GM12875 (cell line): Measurements from ENCODE around the gene HOXB9.

ENCODE experiments used
- H3K4me3 ChIP-seq: one replicate; pipeline ENCODE4 v1.5.1; 2011; ENCODE audit warnings: low read depth, low read length, control low read depth
- CTCF ChIP-seq: IDR thresholded peaks from 2 replicates; pipeline ENCODE4 v1.5.1; 2011; ENCODE audit warnings: low read depth, mild to moderate bottlenecking, control low read depth, inconsistent platforms, low read length, moderate library complexity, borderline replicate concordance; ENCODE audit not compliant: insufficient read depth

HOXB9 gene

GRCh38 chr17:48626245-48627117, at the start of gene HOXB9:
TSS of gene HOXB9 (minus strand) at chr17:48626358. CDS start at chr17:48626269, 89 bp downstream.
- TF ChIP-seq CTCF, result no peak
- peak within 1 kb of the TSS; percentile 36 for H3K4me3 ChIP-seq

- H3K4me3 ChIP-seq, result no peak overlapping the region
- TF ChIP-seq CTCF, result no peak
Observed at GRCh38 chr17:48672340-48672739, 46.2 kb upstream of the HOXB9 start.

- peak; percentile 85 for TF ChIP-seq CTCF
- no peak overlapping the region for H3K4me3 ChIP-seq
Observed at GRCh38 chr17:48671697-48672171, 45.6 kb upstream of the HOXB9 start.

DNA sequence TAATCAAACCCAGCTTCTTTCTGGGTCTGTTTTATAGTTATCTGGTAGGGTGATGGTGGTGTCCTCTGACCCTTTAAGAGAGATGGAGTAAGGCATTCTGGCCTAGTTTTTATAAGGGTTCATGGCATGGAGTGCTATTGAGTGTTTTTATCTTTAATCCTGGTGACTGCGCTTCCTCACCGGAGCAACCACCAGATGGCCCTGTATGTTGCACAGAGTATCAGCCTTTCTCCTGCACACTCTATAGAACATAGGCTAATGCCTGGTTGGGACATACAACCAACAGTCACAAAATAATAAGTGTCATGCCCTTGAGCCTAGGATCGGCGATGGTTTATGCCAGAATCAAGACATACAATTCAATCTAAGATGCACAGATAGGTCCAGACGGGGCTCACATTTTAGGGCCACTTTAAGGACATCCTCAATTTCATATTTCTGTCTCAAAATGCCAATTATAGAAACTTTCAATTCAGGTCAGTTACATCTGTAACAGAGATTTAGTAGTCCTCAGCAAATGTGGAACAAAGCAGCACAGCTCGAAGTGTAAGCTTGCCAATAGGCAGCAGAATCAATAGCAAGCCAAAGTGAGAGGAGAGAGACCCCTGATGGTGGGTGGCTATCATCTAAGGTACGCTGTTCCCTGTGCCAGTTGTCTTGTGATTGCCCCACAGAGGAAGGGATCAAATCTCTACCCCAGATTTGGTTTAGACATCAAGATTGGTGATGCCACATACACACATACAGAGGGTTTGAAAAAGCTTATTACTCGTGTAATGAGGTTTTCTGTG, 37.2 kb upstream of the HOXB9 start:
- TF ChIP-seq CTCF, result no peak
- H3K4me3 ChIP-seq, result no peak overlapping the region

DNA sequence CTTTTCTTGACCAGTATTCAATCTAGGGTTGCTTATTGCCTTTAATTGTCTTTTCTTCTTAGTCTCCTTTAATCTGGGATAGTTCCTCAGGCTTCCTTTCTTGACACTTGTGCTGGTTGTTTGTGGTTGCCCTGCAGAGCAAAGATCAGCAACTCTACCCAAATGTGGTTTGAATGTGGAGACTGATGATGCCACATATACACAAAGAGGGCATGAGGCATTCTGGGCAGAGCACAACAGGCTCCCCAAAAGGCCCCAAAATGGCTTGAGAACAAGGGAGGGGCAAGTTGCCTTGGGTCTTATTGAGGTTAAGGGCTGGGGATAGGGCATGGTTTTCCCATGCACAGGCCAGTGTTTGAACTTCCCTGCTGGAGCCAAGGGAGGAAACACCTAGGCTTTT, 29.8 kb upstream of the HOXB9 start:
- TF ChIP-seq CTCF, result no peak
- no peak overlapping the region for H3K4me3 ChIP-seq

GRCh38 chr17:48649741-48650140, 23.6 kb upstream of the HOXB9 start:
- H3K4me3 ChIP-seq, result no peak overlapping the region

More at GRCh38 chr17:48649741-48650140, 23.6 kb upstream of the HOXB9 start:
- TF ChIP-seq CTCF, result no peak
